Mesothelial cell of epicardium (in vitro differentiated cells): ENCODE measurements around the gene AP3B1. TPM values are rescaled to one million over a fixed set of nuclear protein-coding genes. Genes with fewer than 3 reads are reported as not detected.

Source experiments
- DNase-seq, 2 experiments: peaks; one replicate each; pipeline ENCODE4 v3.0.0; 2021; ENCODE audit warnings: low spot score in 2 of 2; ENCODE audit not compliant: unreplicated experiment in 2 of 2
- H3K27ac Mint-ChIP-seq: 2 replicates; pipeline ENCODE4 v1.8.0; 2021; ENCODE audit warnings: mixed read lengths
- H3K27me3 Mint-ChIP-seq: 2 replicates; pipeline ENCODE4 v1.8.0; 2021; ENCODE audit warnings: low read depth, mixed read lengths
- H3K36me3 Mint-ChIP-seq: 2 replicates; pipeline ENCODE4 v1.8.0; 2021; ENCODE audit warnings: mixed read lengths
- H3K4me1 Mint-ChIP-seq: 2 replicates; pipeline ENCODE4 v1.8.0; 2021; ENCODE audit warnings: mixed read lengths
- H3K4me3 Mint-ChIP-seq: 2 replicates; pipeline ENCODE4 v1.8.0; 2021; ENCODE audit warnings: mild to moderate bottlenecking, moderate library complexity, mixed read lengths
- H3K9me3 Mint-ChIP-seq: 2 replicates; pipeline ENCODE4 v1.8.0; 2021; ENCODE audit warnings: mixed read lengths
- total RNA-seq: library from RNA; stranded (reverse); gene quantifications from 3 replicates; pipeline ENCODE4 v1.2.1, GENCODE V29; 2021
- TF ChIP-seq, protein P1 (sequence below): fragments of 200-600 bp; sonication (generic); IDR thresholded peaks from one replicate; pipeline ENCODE4 v1.5.0; 2021; ENCODE audit warnings: antibody characterized with exemption; ENCODE audit not compliant: unreplicated experiment

AP3B1 gene
- total RNA-seq, 1 donor from 2014 or later = 50.6 TPM

GRCh38 chr5:78103232-78103918 lies 191.1 kb downstream of the AP3B1 start:
- peaks cover 32% of the 10 kb centered on the region for H3K36me3 Mint-ChIP-seq
- peaks cover 11% of the 10 kb centered on the region for H3K9me3 Mint-ChIP-seq
- DNase-seq = no peak
- no peak overlapping the region for H3K27ac Mint-ChIP-seq
- H3K4me1 Mint-ChIP-seq = no peaks in the 10 kb centered on the region
- TF ChIP-seq, protein P1, sequence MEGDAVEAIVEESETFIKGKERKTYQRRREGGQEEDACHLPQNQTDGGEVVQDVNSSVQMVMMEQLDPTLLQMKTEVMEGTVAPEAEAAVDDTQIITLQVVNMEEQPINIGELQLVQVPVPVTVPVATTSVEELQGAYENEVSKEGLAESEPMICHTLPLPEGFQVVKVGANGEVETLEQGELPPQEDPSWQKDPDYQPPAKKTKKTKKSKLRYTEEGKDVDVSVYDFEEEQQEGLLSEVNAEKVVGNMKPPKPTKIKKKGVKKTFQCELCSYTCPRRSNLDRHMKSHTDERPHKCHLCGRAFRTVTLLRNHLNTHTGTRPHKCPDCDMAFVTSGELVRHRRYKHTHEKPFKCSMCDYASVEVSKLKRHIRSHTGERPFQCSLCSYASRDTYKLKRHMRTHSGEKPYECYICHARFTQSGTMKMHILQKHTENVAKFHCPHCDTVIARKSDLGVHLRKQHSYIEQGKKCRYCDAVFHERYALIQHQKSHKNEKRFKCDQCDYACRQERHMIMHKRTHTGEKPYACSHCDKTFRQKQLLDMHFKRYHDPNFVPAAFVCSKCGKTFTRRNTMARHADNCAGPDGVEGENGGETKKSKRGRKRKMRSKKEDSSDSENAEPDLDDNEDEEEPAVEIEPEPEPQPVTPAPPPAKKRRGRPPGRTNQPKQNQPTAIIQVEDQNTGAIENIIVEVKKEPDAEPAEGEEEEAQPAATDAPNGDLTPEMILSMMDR = no peak
- no peak overlapping the region for H3K4me3 Mint-ChIP-seq
- no peaks in the 10 kb centered on the region for H3K27me3 Mint-ChIP-seq

DNA sequence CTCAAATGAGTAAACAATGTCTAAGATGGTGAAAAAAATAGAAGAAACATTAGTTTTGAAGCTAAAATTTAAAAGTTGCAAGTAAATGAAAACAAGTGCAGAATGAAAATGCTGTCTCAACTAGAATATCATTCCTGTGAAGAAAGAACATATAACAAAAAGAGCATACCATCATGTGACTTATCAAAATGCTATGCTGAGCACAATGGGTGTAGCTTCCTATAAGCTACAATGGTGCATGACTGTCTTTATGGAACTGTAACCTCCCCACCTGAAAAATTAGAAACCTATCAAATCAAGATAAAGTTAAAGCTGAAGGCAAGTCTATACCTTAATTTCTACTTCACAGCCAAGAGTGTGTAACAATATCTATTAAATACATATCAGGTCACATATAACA lies 192.0 kb downstream of the AP3B1 start:
- DNase-seq = no peak
- Mint-ChIP-seq H3K4me3 (no peak overlapping the region), H3K9me3 (peaks cover 11% of the 10 kb centered on the region), H3K4me1 (no peaks in the 10 kb centered on the region), H3K27ac (no peak overlapping the region), H3K27me3 (no peaks in the 10 kb centered on the region), H3K36me3 (peaks cover 31% of the 10 kb centered on the region)
- TF ChIP-seq, protein P1 = no peak

GRCh38 chr5:78095125-78095524 lies 199.4 kb downstream of the AP3B1 start:
- H3K27me3 Mint-ChIP-seq = no peaks in the 10 kb centered on the region
- no peak overlapping the region for H3K4me3 Mint-ChIP-seq
- peaks cover 21% of the 10 kb centered on the region for H3K9me3 Mint-ChIP-seq
- DNase-seq = no peak
- H3K4me1 Mint-ChIP-seq = peaks cover 4% of the 10 kb centered on the region
- TF ChIP-seq, protein P1 = no peak
- H3K27ac Mint-ChIP-seq = no peak overlapping the region
- H3K36me3 Mint-ChIP-seq = peaks cover 41% of the 10 kb centered on the region

GRCh38 chr5:78090002-78090401 lies 204.5 kb downstream of the AP3B1 start:
- H3K4me1 Mint-ChIP-seq = peaks cover 8% of the 10 kb centered on the region

GRCh38 chr5:78078858-78079257 lies 215.6 kb downstream of the AP3B1 start:
- TF ChIP-seq, protein P1 = no peak
- Mint-ChIP-seq H3K27ac (no peak overlapping the region), H3K9me3 (peaks cover 16% of the 10 kb centered on the region), H3K27me3 (no peaks in the 10 kb centered on the region), H3K4me3 (no peak overlapping the region), H3K36me3 (peaks cover 31% of the 10 kb centered on the region), H3K4me1 (no peaks in the 10 kb centered on the region)
- no peak for DNase-seq

More at GRCh38 chr5:78090002-78090401, 204.5 kb downstream of the AP3B1 start:
- no peak overlapping the region for H3K27ac Mint-ChIP-seq
- H3K4me3 Mint-ChIP-seq = no peak overlapping the region
- H3K27me3 Mint-ChIP-seq = no peaks in the 10 kb centered on the region
- no peak for DNase-seq
- peaks cover 6% of the 10 kb centered on the region for H3K9me3 Mint-ChIP-seq
- TF ChIP-seq, protein P1 = no peak
- H3K36me3 Mint-ChIP-seq = peaks cover 33% of the 10 kb centered on the region
